ENCODE results near the gene FRRS1L.

GRCh38 chr9:109182550-109182939 lies 15.5 kb upstream of the FRRS1L start:
- no peak for TF ChIP-seq POLR2A (IDR thresholded peaks at IDR 0.05)
- TF ChIP-seq, protein P1, sequence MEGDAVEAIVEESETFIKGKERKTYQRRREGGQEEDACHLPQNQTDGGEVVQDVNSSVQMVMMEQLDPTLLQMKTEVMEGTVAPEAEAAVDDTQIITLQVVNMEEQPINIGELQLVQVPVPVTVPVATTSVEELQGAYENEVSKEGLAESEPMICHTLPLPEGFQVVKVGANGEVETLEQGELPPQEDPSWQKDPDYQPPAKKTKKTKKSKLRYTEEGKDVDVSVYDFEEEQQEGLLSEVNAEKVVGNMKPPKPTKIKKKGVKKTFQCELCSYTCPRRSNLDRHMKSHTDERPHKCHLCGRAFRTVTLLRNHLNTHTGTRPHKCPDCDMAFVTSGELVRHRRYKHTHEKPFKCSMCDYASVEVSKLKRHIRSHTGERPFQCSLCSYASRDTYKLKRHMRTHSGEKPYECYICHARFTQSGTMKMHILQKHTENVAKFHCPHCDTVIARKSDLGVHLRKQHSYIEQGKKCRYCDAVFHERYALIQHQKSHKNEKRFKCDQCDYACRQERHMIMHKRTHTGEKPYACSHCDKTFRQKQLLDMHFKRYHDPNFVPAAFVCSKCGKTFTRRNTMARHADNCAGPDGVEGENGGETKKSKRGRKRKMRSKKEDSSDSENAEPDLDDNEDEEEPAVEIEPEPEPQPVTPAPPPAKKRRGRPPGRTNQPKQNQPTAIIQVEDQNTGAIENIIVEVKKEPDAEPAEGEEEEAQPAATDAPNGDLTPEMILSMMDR (IDR thresholded peaks at IDR 0.05), result no peak

Measured in lower leg skin (tissue), 3 donors.